Measurements from ENCODE around the gene EIPR1. TPM values are rescaled to one million over a fixed set of nuclear protein-coding genes. Genes with fewer than 3 reads are reported as not detected.

Gene EIPR1
- total RNA-seq, 4 donors from 2014 or later: 13.1 to 41.0 (median 27.4) TPM

- Histone ChIP-seq H3K27me3 (no peaks in the 10 kb centered on the region), H3K27ac (no peak overlapping the region), H3K4me3 (no peak overlapping the region), H3K9me3 (no peaks in the 10 kb centered on the region), H3K4me1 (peaks cover 0 to 14% (median 7%) of the 10 kb centered on the region in 4 donors), H3K36me3 (no peaks in the 10 kb centered on the region)
- intact Hi-C loops (cut with DNase I; ENCODE audit: low total_unique reads): no loop called here
- TF ChIP-seq CTCF (IDR thresholded peaks at IDR 0.05) (no peak), POLR2AphosphoS5 (IDR thresholded peaks at IDR 0.05) (no peak), POLR2A (IDR thresholded peaks at IDR 0.05) (no peak), EP300 (IDR thresholded peaks at IDR 0.05; ENCODE audit: low read depth) (no peak)
- in situ Hi-C loops (cut with MboI; ENCODE audit: low pct_ligation_motif_present in 1 of 4, low pct_unique_long_range_greater_than_20kb in 1 of 4, low sequenced_read_pairs in 3 of 4): no loop called here
- 92% methylated on average over 9 of the region's 9 CpGs; no CpG with 5 or more reads in 1 of the 2 donors for WGBS, 2 donors (ENCODE audit: low coverage in 1 of 2)
- DNase-seq: no peak
Measured at GRCh38 chr2:3307236-3307635, 70.4 kb downstream of the EIPR1 start.

- Histone ChIP-seq H3K36me3 (no peaks in the 10 kb centered on the region), H3K27ac (no peak overlapping the region), H3K4me1 (peaks cover 0 to 14% (median 7%) of the 10 kb centered on the region in 4 donors), H3K9me3 (no peaks in the 10 kb centered on the region), H3K27me3 (no peaks in the 10 kb centered on the region), H3K4me3 (no peak overlapping the region)
- DNase-seq: peak; percentile 29
- TF ChIP-seq EP300 (IDR thresholded peaks at IDR 0.05; ENCODE audit: low read depth) (no peak), POLR2A (IDR thresholded peaks at IDR 0.05) (no peak), CTCF (IDR thresholded peaks at IDR 0.05) (no peak), POLR2AphosphoS5 (IDR thresholded peaks at IDR 0.05) (no peak)
- intact Hi-C loops (cut with DNase I; ENCODE audit: low total_unique reads): no loop called here
- 64 to 67% methylated on average over 9 to 12 of the region's 12 CpGs for WGBS, 2 donors (ENCODE audit: low coverage in 1 of 2)
- in situ Hi-C loops (cut with MboI; ENCODE audit: low pct_ligation_motif_present in 1 of 4, low pct_unique_long_range_greater_than_20kb in 1 of 4, low sequenced_read_pairs in 3 of 4): no loop called here
Measured at GRCh38 chr2:3305952-3306351, 71.7 kb downstream of the EIPR1 start.

GRCh38 chr2:3305431-3305830 lies 72.2 kb downstream of the EIPR1 start:
- no peaks in the 10 kb centered on the region for H3K9me3 ChIP-seq
- H3K27me3 ChIP-seq: no peaks in the 10 kb centered on the region
- in situ Hi-C loops (cut with MboI; ENCODE audit: low pct_ligation_motif_present in 1 of 4, low pct_unique_long_range_greater_than_20kb in 1 of 4, low sequenced_read_pairs in 3 of 4) (no loop called here), intact Hi-C loops (cut with DNase I; ENCODE audit: low total_unique reads) (no loop called here)
- no peak for DNase-seq
- TF ChIP-seq POLR2AphosphoS5 (IDR thresholded peaks at IDR 0.05) (no peak), EP300 (IDR thresholded peaks at IDR 0.05; ENCODE audit: low read depth) (no peak), POLR2A (IDR thresholded peaks at IDR 0.05) (no peak), CTCF (IDR thresholded peaks at IDR 0.05) (no peak)
- 92 to 100% methylated on average over 3 to 9 of the region's 9 CpGs for WGBS, 2 donors (ENCODE audit: low coverage in 1 of 2)
- no peaks in the 10 kb centered on the region for H3K36me3 ChIP-seq
- H3K27ac ChIP-seq: no peak overlapping the region
- H3K4me1 ChIP-seq: peaks cover 0 to 14% (median 7%) of the 10 kb centered on the region in 4 donors
- H3K4me3 ChIP-seq: no peak overlapping the region

GRCh38 chr2:3303583-3304406 lies 73.8 kb downstream of the EIPR1 start:
- Histone ChIP-seq H3K27ac (no peak overlapping the region), H3K36me3 (no peaks in the 10 kb centered on the region), H3K4me3 (peak overlapping the region in 1 of 4 donors; percentile 10), H3K27me3 (no peaks in the 10 kb centered on the region), H3K9me3 (no peaks in the 10 kb centered on the region), H3K4me1 (peaks cover 0 to 14% (median 7%) of the 10 kb centered on the region in 4 donors)
- in situ Hi-C loops (cut with MboI; ENCODE audit: low pct_ligation_motif_present in 1 of 4, low pct_unique_long_range_greater_than_20kb in 1 of 4, low sequenced_read_pairs in 3 of 4): no loop called here
- intact Hi-C loops (cut with DNase I; ENCODE audit: low total_unique reads): no loop called here
- 43 to 50% methylated on average over 3 to 34 of the region's 34 CpGs for WGBS, 2 donors (ENCODE audit: low coverage in 1 of 2)
- peak; percentile 86 for DNase-seq
- peak; percentile 90 to 95 (median 93) for TF ChIP-seq CTCF (IDR thresholded peaks at IDR 0.05)
- TF ChIP-seq POLR2AphosphoS5 (IDR thresholded peaks at IDR 0.05): no peak
- no peak for TF ChIP-seq POLR2A (IDR thresholded peaks at IDR 0.05)
- TF ChIP-seq EP300 (IDR thresholded peaks at IDR 0.05; ENCODE audit: low read depth): no peak
